Measurements from ENCODE around the gene ZGPAT. TPM values are rescaled to one million over a fixed set of nuclear protein-coding genes. Genes with fewer than 3 reads are reported as not detected.

ZGPAT gene
- total RNA-seq, 1 donor, result 18.8 TPM

DNA sequence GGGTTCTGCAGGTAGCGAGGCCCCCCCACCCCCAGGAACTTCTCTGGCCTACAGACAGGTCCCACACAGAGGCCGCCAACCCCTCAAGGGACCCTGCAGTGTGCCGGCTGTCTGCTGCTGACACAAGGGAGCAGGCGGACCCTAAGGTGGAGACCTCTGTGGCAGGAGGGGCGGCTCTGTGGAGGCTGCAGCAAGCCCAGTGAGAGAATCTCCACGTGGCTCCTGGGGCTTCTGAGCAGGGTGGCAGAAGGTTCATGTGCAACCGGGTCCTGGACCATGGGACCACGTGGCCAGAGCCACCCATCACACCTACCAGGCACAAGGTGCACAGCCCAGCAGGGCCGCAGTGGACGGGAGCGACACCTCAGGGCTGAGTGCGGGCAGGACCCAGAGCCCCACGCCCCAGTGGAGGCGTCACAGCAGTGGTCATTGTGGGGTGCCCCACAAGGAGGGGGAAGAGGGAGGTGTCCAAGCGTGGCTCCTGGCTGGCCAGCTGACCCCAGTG lies 4.3 kb upstream of the ZGPAT start:
- Histone ChIP-seq H3K9me3 (ENCODE audit: low read depth, low read length) (no peaks in the 10 kb centered on the region), H3K36me3 (ENCODE audit: insufficient read depth, low read length) (peaks cover 25% of the 10 kb centered on the region), H3K27ac (ENCODE audit: low read depth, low read length) (no peak overlapping the region), H3K4me1 (ENCODE audit: insufficient read depth, low read length) (peaks cover 23% of the 10 kb centered on the region), H3K4me3 (ENCODE audit: insufficient read depth, low read length) (no peak overlapping the region), H2AFZ (ENCODE audit: low read length) (no peak overlapping the region), H4K20me1 (ENCODE audit: insufficient read depth, low read length) (peaks cover 2% of the 10 kb centered on the region), H3K4me2 (ENCODE audit: insufficient read depth, low read length) (no peak overlapping the region), H3K79me2 (ENCODE audit: insufficient read depth, low read length) (peaks cover 48% of the 10 kb centered on the region), H3K27me3 (ENCODE audit: insufficient read depth, low read length) (no peaks in the 10 kb centered on the region)
- DNase-seq (ENCODE audit: insufficient read length, low spot score, missing footprints), result peak; percentile 74
- TF ChIP-seq, protein P1, sequence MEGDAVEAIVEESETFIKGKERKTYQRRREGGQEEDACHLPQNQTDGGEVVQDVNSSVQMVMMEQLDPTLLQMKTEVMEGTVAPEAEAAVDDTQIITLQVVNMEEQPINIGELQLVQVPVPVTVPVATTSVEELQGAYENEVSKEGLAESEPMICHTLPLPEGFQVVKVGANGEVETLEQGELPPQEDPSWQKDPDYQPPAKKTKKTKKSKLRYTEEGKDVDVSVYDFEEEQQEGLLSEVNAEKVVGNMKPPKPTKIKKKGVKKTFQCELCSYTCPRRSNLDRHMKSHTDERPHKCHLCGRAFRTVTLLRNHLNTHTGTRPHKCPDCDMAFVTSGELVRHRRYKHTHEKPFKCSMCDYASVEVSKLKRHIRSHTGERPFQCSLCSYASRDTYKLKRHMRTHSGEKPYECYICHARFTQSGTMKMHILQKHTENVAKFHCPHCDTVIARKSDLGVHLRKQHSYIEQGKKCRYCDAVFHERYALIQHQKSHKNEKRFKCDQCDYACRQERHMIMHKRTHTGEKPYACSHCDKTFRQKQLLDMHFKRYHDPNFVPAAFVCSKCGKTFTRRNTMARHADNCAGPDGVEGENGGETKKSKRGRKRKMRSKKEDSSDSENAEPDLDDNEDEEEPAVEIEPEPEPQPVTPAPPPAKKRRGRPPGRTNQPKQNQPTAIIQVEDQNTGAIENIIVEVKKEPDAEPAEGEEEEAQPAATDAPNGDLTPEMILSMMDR (IDR thresholded peaks at IDR 0.05; ENCODE audit: extremely low read depth, low read depth, low read length), result no peak

DNA sequence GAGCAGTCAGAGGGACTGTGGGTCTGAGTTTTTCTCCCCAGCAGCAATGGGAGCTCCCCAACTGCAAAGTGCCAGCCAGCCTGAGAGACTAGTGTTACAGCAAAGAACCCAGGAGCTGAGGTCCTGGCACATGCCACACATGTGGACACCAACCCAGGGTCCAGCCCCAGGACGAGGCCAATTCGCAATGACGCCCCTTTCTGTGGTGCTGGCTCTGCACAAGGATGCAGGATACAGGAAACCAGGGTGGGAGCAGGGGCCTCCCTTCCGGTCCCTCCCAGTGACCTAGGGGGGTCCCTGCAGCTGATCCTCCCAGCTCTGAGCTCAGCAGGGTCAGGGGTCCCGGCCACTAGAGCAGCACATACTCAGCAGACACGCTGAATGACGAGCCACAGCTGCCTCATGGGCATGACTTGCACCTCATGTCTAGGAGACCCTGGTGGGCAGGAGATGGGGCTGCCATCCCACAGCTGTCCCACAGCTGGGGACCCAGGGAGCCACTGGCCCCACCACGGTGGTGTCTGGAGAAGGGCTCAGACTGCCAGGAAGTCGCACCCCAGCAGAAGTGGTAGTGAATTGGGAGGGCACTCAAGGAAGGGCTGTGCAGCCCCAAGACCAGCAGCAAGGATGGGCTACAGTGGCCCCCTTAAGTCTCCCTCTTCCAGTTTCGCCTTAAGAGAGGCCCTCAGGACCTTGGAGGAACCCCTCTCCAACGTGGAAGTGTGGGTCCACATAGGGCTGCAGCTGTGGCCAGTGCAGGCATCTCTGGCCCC lies 3.7 kb upstream of the ZGPAT start:
- H4K20me1 ChIP-seq (ENCODE audit: insufficient read depth, low read length), result peaks cover 8% of the 10 kb centered on the region
- H3K27me3 ChIP-seq (ENCODE audit: insufficient read depth, low read length), result no peaks in the 10 kb centered on the region
- H3K4me3 ChIP-seq (ENCODE audit: insufficient read depth, low read length), result no peak overlapping the region
- H3K9me3 ChIP-seq (ENCODE audit: low read depth, low read length), result no peaks in the 10 kb centered on the region
- no peak overlapping the region for H2AFZ ChIP-seq (ENCODE audit: low read length)
- H3K4me2 ChIP-seq (ENCODE audit: insufficient read depth, low read length), result no peak overlapping the region
- DNase-seq (ENCODE audit: insufficient read length, low spot score, missing footprints), result peak; percentile 80
- TF ChIP-seq, protein P1 (IDR thresholded peaks at IDR 0.05; ENCODE audit: extremely low read depth, low read depth, low read length), result no peak
- H3K4me1 ChIP-seq (ENCODE audit: insufficient read depth, low read length), result peaks cover 23% of the 10 kb centered on the region
- H3K36me3 ChIP-seq (ENCODE audit: insufficient read depth, low read length), result peaks cover 25% of the 10 kb centered on the region
- peaks cover 55% of the 10 kb centered on the region for H3K79me2 ChIP-seq (ENCODE audit: insufficient read depth, low read length)
- H3K27ac ChIP-seq (ENCODE audit: low read depth, low read length), result no peak overlapping the region

DNA sequence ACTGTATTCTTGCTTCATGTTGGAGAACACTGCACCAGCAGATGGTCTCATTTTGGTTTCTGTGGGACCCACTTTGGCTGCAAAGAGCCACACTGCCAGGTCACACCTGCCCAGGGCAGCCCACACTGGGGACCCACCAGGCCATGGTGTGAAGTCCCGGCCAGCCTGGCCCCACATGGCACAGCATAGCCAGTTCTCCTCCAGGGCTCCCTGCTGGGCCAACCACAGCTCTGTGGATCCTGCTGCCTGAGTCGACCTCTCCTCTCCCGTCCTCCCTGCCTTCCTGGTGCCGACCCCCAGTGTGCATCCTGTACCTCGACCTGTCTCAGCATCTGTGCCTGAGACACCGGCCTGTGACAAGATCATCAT lies 3.1 kb upstream of the ZGPAT start:
- Histone ChIP-seq H3K79me2 (ENCODE audit: insufficient read depth, low read length) (peaks cover 57% of the 10 kb centered on the region), H2AFZ (ENCODE audit: low read length) (no peak overlapping the region), H3K36me3 (ENCODE audit: insufficient read depth, low read length) (peaks cover 28% of the 10 kb centered on the region), H3K27ac (ENCODE audit: low read depth, low read length) (no peak overlapping the region), H3K4me2 (ENCODE audit: insufficient read depth, low read length) (no peak overlapping the region), H3K4me1 (ENCODE audit: insufficient read depth, low read length) (peaks cover 19% of the 10 kb centered on the region), H3K27me3 (ENCODE audit: insufficient read depth, low read length) (no peaks in the 10 kb centered on the region), H4K20me1 (ENCODE audit: insufficient read depth, low read length) (peaks cover 8% of the 10 kb centered on the region), H3K9me3 (ENCODE audit: low read depth, low read length) (no peaks in the 10 kb centered on the region), H3K4me3 (ENCODE audit: insufficient read depth, low read length) (no peak overlapping the region)
- DNase-seq (ENCODE audit: insufficient read length, low spot score, missing footprints), result peak; percentile 72
- TF ChIP-seq, protein P1 (IDR thresholded peaks at IDR 0.05; ENCODE audit: extremely low read depth, low read depth, low read length), result no peak

DNA sequence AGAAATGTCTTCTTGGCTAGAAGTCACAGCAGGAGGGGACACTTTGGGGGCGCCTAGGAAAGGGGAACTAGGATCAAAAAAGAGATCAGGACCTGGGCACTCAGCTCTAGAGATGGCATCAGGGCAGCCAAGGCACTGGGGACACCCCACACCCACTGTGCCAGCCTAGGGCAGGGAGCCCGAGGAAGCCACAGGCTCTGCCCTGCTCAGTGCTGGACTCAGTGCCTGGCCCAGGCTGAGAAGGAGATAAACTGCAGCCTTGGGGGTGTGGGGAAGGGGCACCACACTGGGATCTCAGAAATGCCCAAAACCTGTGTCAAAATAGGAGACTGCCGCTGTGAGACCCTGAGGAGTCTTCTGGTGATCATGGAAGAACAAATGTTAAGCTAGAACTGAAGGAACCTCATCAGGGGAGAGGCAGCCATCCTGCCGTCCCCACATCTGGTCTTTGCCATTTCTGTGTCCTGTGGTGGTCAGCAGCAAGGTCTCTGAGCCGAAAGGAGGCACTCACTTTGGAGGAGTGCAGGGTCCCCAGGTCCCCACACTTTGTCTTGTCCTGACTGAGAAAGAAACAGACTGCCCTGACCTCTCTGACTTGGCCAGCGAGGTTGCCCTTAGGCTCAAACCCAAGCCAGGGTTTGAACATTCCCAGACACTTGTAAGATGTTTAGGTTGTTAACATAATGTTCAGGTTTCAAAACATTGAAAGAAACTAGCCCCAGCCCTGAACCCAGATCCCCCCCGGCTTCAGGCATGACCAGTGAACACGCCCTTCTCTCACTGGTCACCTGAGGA lies 2.4 kb upstream of the ZGPAT start:
- no peak overlapping the region for H3K4me3 ChIP-seq (ENCODE audit: insufficient read depth, low read length)
- H3K36me3 ChIP-seq (ENCODE audit: insufficient read depth, low read length), result peaks cover 29% of the 10 kb centered on the region
- peaks cover 8% of the 10 kb centered on the region for H4K20me1 ChIP-seq (ENCODE audit: insufficient read depth, low read length)
- peaks cover 18% of the 10 kb centered on the region for H3K4me1 ChIP-seq (ENCODE audit: insufficient read depth, low read length)
- H2AFZ ChIP-seq (ENCODE audit: low read length), result no peak overlapping the region
- H3K27me3 ChIP-seq (ENCODE audit: insufficient read depth, low read length), result no peaks in the 10 kb centered on the region
- H3K27ac ChIP-seq (ENCODE audit: low read depth, low read length), result no peak overlapping the region
- no peak overlapping the region for H3K4me2 ChIP-seq (ENCODE audit: insufficient read depth, low read length)
- TF ChIP-seq, protein P1 (IDR thresholded peaks at IDR 0.05; ENCODE audit: extremely low read depth, low read depth, low read length), result no peak
- DNase-seq (ENCODE audit: insufficient read length, low spot score, missing footprints), result peak; percentile 69
- no peaks in the 10 kb centered on the region for H3K9me3 ChIP-seq (ENCODE audit: low read depth, low read length)
- H3K79me2 ChIP-seq (ENCODE audit: insufficient read depth, low read length), result peaks cover 63% of the 10 kb centered on the region

Data from osteoblast (primary cell).